ENCODE results near the gene MTHFD1. TPM values are rescaled to one million over a fixed set of nuclear protein-coding genes. Genes with fewer than 3 reads are reported as not detected.

Gene MTHFD1
- polyA plus RNA-seq, 5 donors: 59.7 to 80.5 (median 70.7) TPM

Other genes with a start within 250 kb of the MTHFD1 start
- 1 to 10 TPM; 1.2 to 2.4 (median 2.1) TPM for gene ESR2, start 94.0 kb upstream of the MTHFD1 start, polyA plus RNA-seq (ENCODE audit: insufficient read depth in 1 of 5, insufficient read length in 5 of 5, low replicate concordance in 1 of 5)
- gene AKAP5, start 77.1 kb downstream of the MTHFD1 start, polyA plus RNA-seq (ENCODE audit: insufficient read depth in 1 of 5, insufficient read length in 5 of 5, low replicate concordance in 1 of 5): 1 to 10 TPM; 1.8 to 4.4 (median 2.6) TPM
- gene ZBTB25, start 115.5 kb downstream of the MTHFD1 start, polyA plus RNA-seq (ENCODE audit: insufficient read depth in 1 of 5, insufficient read length in 5 of 5, low replicate concordance in 1 of 5): 10 to 100 TPM; 10.6 to 16.1 (median 13.9) TPM
- 10 to 100 TPM; 52.1 to 84.0 (median 69.6) TPM for gene ZBTB1, start 116.4 kb downstream of the MTHFD1 start, polyA plus RNA-seq (ENCODE audit: insufficient read depth in 1 of 5, insufficient read length in 5 of 5, low replicate concordance in 1 of 5)
- gene HSPA2, start 152.4 kb downstream of the MTHFD1 start, polyA plus RNA-seq (ENCODE audit: insufficient read depth in 1 of 5, insufficient read length in 5 of 5, low replicate concordance in 1 of 5): 10 to 100 TPM in 2 of 5 donors, 1 to 10 TPM in 3; 7.2 to 16.9 (median 10.0) TPM
- under 1 TPM; 0.42 to 1.00 (median 0.68) TPM for gene PPP1R36, start 161.6 kb downstream of the MTHFD1 start, polyA plus RNA-seq (ENCODE audit: insufficient read depth in 1 of 5, insufficient read length in 5 of 5, low replicate concordance in 1 of 5)

Data from right lung (tissue), 5 donors.